Osteocyte (in vitro differentiated cells): ENCODE data around the gene NCOA7. TPM values are rescaled to one million over a fixed set of nuclear protein-coding genes. Genes with fewer than 3 reads are reported as not detected.

ENCODE experiments used
- DNase-seq: peaks from one replicate; pipeline ENCODE4 v3.0.0; 2021; ENCODE audit warnings: mixed read lengths; ENCODE audit not compliant: unreplicated experiment; ENCODE audit errors: extremely low spot score
- H3K27ac Mint-ChIP-seq: one replicate; pipeline ENCODE4 v1.8.0; 2021; ENCODE audit warnings: mild to moderate bottlenecking, mixed read lengths; ENCODE audit not compliant: unreplicated experiment
- H3K27me3 Mint-ChIP-seq: one replicate; pipeline ENCODE4 v1.8.0; 2021; ENCODE audit warnings: mixed read lengths; ENCODE audit not compliant: unreplicated experiment
- H3K36me3 Mint-ChIP-seq: one replicate; pipeline ENCODE4 v1.8.0; 2021; ENCODE audit warnings: mixed read lengths; ENCODE audit not compliant: unreplicated experiment
- H3K4me1 Mint-ChIP-seq: one replicate; pipeline ENCODE4 v1.8.0; 2021; ENCODE audit warnings: mixed read lengths; ENCODE audit not compliant: unreplicated experiment
- H3K4me3 Mint-ChIP-seq: one replicate; pipeline ENCODE4 v1.8.0; 2021; ENCODE audit warnings: mild to moderate bottlenecking, moderate library complexity, mixed read lengths; ENCODE audit not compliant: unreplicated experiment
- H3K9me3 Mint-ChIP-seq: one replicate; pipeline ENCODE4 v1.8.0; 2021; ENCODE audit warnings: mixed read lengths; ENCODE audit not compliant: unreplicated experiment
- CTCF ChIP-seq: fragments of 200-600 bp; sonication (generic); IDR thresholded peaks from 2 replicates; pipeline ENCODE4 v1.5.0; 2021; ENCODE audit warnings: antibody characterized with exemption, mild to moderate bottlenecking, moderate library complexity
- total RNA-seq: library from RNA; stranded (reverse); gene quantifications from 2 replicates; pipeline ENCODE4 v1.2.1, GENCODE V29; 2021

NCOA7 gene
- total RNA-seq, 1 donor from 2014 or later: 65.7 TPM

GRCh38 chr6:125857846-125858245 is 67.1 kb downstream of the NCOA7 start:
- peaks cover 8% of the 10 kb centered on the region for H3K4me1 Mint-ChIP-seq
- H3K9me3 Mint-ChIP-seq: peaks cover 8% of the 10 kb centered on the region
- TF ChIP-seq CTCF: no peak
- no peak for DNase-seq
- H3K36me3 Mint-ChIP-seq: peaks cover 11% of the 10 kb centered on the region
- no peak overlapping the region for H3K4me3 Mint-ChIP-seq
- no peaks in the 10 kb centered on the region for H3K27me3 Mint-ChIP-seq
- H3K27ac Mint-ChIP-seq: no peak overlapping the region

- no peaks in the 10 kb centered on the region for H3K27me3 Mint-ChIP-seq
- no peak overlapping the region for H3K4me3 Mint-ChIP-seq
- DNase-seq: no peak
- peaks cover 1% of the 10 kb centered on the region for H3K4me1 Mint-ChIP-seq
- H3K36me3 Mint-ChIP-seq: peaks cover 7% of the 10 kb centered on the region
- no peaks in the 10 kb centered on the region for H3K9me3 Mint-ChIP-seq
- peak overlapping the region; percentile 5 for H3K27ac Mint-ChIP-seq
- peak; percentile 85 for TF ChIP-seq CTCF
Observed at GRCh38 chr6:125858427-125859320, 67.9 kb downstream of the NCOA7 start.

DNA sequence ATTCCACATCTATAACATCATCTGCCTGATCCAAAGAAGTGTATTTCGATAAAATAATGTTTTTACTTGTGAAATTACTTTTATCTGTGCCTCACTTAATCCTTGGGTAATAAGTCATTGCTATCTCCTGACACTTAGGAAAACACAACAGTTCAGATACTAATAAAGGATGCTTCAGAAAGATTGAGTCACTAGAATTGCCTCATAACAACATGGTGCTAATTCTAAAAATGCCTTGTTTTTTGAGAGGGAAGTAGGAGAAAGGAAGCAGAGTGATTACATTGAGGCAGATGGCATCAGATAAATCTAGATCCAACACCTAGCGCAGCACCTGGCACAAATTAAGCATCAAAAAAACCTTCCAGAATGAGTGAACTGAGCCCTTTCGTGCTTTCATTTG is 69.0 kb downstream of the NCOA7 start:
- Mint-ChIP-seq H3K9me3 (no peaks in the 10 kb centered on the region), H3K4me3 (no peak overlapping the region), H3K27ac (no peak overlapping the region), H3K27me3 (no peaks in the 10 kb centered on the region), H3K4me1 (no peaks in the 10 kb centered on the region), H3K36me3 (peaks cover 6% of the 10 kb centered on the region)
- no peak for TF ChIP-seq CTCF
- DNase-seq: no peak

- Mint-ChIP-seq H3K9me3 (no peaks in the 10 kb centered on the region), H3K4me3 (no peak overlapping the region), H3K27ac (no peak overlapping the region), H3K4me1 (peaks cover 3% of the 10 kb centered on the region), H3K36me3 (peaks cover 4% of the 10 kb centered on the region), H3K27me3 (no peaks in the 10 kb centered on the region)
- no peak for DNase-seq
- TF ChIP-seq CTCF: no peak
Observed at GRCh38 chr6:125863023-125863422, 72.3 kb downstream of the NCOA7 start.

- H3K36me3 Mint-ChIP-seq: peaks cover 7% of the 10 kb centered on the region
- H3K27me3 Mint-ChIP-seq: no peaks in the 10 kb centered on the region
- H3K4me1 Mint-ChIP-seq: peaks cover 9% of the 10 kb centered on the region
- no peaks in the 10 kb centered on the region for H3K9me3 Mint-ChIP-seq
- TF ChIP-seq CTCF: no peak
- H3K27ac Mint-ChIP-seq: no peak overlapping the region
- no peak overlapping the region for H3K4me3 Mint-ChIP-seq
- DNase-seq: no peak
Observed at GRCh38 chr6:125865015-125865414, 74.3 kb downstream of the NCOA7 start.
